ENCODE measurements around the gene RABGAP1L.

Gene RABGAP1L

DNA sequence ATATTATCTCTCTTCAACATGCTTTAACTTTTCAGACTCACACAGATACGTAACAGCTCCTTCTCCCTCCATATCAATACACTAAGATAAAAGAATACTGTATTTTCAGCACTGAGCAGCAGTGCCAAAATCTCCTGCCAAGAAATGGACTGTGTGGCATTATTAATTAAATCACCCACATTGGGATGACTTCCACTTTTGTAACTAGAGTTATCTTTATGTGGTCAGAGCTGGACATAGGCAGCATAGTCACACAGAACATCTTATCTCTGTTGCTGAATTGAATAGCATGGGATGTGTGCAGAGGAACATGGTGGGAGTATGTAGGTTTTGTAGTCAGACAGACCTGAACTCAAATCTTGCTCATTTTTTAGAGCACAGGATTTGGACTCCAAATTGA lies 799.1 kb downstream of the RABGAP1L start:
- H3K4me3 ChIP-seq (replicated peaks in 1 of 2; ENCODE audit: low read depth in 2 of 2, low read length in 2 of 2): no peak overlapping the region
- TF ChIP-seq, protein P1, sequence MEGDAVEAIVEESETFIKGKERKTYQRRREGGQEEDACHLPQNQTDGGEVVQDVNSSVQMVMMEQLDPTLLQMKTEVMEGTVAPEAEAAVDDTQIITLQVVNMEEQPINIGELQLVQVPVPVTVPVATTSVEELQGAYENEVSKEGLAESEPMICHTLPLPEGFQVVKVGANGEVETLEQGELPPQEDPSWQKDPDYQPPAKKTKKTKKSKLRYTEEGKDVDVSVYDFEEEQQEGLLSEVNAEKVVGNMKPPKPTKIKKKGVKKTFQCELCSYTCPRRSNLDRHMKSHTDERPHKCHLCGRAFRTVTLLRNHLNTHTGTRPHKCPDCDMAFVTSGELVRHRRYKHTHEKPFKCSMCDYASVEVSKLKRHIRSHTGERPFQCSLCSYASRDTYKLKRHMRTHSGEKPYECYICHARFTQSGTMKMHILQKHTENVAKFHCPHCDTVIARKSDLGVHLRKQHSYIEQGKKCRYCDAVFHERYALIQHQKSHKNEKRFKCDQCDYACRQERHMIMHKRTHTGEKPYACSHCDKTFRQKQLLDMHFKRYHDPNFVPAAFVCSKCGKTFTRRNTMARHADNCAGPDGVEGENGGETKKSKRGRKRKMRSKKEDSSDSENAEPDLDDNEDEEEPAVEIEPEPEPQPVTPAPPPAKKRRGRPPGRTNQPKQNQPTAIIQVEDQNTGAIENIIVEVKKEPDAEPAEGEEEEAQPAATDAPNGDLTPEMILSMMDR (IDR thresholded peaks at IDR 0.05; ENCODE audit: low read depth, low read length): no peak
- peak in 1 of 2 donors; percentile 44 for DNase-seq (ENCODE audit: low read depth in 2 of 2)

DNA sequence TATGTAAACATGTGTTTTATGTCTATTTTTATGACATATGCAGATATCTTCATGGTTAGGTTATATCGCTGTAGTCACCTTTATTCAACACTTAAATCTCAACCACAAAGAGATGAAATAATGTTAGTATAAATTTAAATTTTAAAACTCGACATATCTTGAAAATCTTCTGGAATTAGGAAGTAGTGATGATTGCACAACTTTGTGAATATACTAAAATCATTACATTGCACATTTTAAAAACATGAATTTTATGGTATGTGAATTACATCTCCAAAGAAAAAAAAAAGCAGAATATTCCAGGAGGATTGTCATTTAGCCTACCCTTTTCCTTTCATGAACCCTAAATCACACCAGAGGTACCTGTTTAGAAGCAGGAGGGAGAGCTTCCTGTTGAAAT lies 801.0 kb downstream of the RABGAP1L start:
- H3K4me3 ChIP-seq (replicated peaks in 1 of 2; ENCODE audit: low read depth in 2 of 2, low read length in 2 of 2): no peak overlapping the region
- DNase-seq (ENCODE audit: low read depth in 2 of 2): no peak
- TF ChIP-seq, protein P1 (IDR thresholded peaks at IDR 0.05; ENCODE audit: low read depth, low read length): no peak

DNA sequence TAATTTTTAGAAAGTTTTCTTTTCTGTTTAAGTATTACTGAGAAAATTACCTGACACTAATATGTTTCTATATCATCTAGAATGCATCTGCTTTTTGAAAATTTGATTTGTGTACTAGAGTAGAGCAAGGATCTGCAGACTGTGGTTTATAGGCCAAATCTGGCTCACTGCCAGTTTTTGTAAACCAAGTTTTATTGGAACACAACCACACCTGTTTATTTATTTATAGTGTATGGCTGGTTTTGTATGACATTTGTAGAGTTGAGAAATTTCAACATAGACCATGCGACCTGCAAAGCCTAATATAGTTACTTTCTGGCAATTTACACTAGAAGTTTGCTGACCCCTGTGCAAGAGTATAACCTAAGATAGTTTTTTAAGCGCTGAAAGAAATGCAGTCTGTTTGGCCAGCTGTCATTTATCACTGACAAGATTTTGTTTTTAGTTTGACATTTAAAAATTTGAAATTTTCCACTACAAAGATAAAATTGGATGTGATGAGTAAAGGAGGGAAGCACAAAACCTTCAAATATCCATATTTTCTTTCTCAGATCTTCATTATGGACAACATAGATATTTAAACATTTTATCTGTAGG lies 804.3 kb downstream of the RABGAP1L start:
- no peak for DNase-seq (ENCODE audit: low read depth in 2 of 2)
- H3K4me3 ChIP-seq (replicated peaks in 1 of 2; ENCODE audit: low read depth in 2 of 2, low read length in 2 of 2): no peak overlapping the region

DNA sequence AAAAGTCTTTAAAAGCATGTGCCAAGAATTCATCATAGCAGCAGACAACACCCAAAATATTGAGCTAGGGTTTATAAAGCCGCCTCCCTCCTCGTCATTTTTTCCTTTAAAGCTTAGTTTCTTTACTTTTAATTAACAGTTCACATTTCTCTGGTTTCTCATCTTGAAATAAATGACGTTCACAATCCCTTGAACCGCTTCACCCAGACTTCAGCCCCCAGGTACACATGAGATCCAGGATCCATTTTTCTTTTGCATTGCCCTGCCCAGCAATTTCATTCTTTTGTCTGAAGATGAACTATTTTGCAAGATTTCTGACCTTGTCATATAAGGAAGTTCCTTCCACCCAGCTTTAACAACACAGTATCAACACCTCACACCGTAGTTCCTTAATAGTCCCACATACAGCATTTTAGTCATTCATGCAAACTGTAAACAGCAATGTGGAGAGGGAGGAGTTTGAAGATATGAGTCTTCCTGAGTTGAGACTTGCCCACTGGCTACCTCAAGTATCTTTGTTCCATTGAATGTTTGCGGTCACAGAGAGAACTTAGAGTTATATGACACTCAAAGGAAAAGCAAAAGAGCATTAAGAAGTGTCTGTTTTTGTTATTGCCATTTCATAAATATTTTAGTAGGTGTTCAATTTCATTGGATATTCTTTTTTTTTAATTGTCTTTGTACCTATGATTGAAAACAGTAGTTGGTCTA lies 805.1 kb downstream of the RABGAP1L start:
- TF ChIP-seq, protein P1 (IDR thresholded peaks at IDR 0.05; ENCODE audit: low read depth, low read length): no peak
- no peak overlapping the region for H3K4me3 ChIP-seq (replicated peaks in 1 of 2; ENCODE audit: low read depth in 2 of 2, low read length in 2 of 2)
- peak; percentile 50 to 55 for DNase-seq (ENCODE audit: low read depth in 2 of 2)

More for the DNA sequence above, 804.3 kb downstream of the RABGAP1L start:
- TF ChIP-seq, protein P1 (IDR thresholded peaks at IDR 0.05; ENCODE audit: low read depth, low read length): no peak

DNA sequence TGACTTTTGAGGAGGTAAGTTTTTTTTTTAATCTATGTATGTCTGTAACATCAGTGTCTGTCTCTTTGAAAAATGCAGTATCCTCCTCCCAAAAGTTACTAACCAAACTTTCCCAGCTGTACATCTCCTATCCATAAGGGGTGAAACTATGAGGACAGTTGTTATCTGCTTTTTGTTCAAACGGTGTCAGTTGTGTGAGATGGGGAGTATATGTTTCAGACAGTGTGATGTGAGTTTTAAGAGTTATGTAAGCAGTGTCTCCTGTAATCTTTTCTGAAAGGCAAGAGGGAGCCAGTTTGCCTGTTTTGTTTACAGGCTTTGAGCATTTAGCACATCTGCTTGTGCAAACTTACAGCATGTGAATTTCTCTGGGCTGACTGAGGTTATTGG lies 805.6 kb downstream of the RABGAP1L start:
- H3K4me3 ChIP-seq (replicated peaks in 1 of 2; ENCODE audit: low read depth in 2 of 2, low read length in 2 of 2): no peak overlapping the region
- peak; percentile 18 to 30 for DNase-seq (ENCODE audit: low read depth in 2 of 2)
- TF ChIP-seq, protein P1 (IDR thresholded peaks at IDR 0.05; ENCODE audit: low read depth, low read length): no peak

DNA sequence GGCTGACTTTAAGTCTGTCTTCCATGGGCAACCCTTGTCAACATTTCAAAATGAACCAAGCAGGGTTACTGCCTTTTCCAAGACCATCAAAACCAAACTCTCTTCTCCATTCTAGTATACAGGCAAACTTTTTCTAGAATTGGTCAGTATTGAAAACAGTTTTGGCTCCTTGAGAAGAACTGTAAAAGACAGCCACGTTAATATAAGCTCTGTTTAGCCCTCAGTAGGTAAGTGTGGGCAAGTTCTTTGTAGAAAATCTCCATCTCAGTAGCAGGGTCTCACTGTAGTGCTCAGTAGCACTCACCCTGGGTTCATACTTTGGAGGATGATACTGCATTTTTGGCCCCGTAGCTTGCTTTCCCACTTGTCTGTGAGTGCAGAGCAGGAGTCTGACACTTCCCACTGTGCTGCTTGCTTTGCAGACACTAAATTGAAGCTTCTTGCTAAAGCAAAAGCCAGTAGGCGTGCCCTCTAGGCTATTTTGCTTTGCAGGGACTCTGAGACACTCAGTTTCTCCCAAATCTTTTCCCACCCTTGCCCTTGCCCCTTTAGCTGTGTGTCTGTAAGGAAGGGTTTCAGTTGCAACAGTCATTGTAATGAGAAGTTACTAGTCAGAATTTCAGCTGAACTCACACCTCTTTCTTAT lies 806.2 kb downstream of the RABGAP1L start:
- DNase-seq (ENCODE audit: low read depth in 2 of 2): no peak
- no peak overlapping the region for H3K4me3 ChIP-seq (replicated peaks in 1 of 2; ENCODE audit: low read depth in 2 of 2, low read length in 2 of 2)
- TF ChIP-seq, protein P1 (IDR thresholded peaks at IDR 0.05; ENCODE audit: low read depth, low read length): no peak
